Smooth muscle cell (in vitro differentiated cells): ENCODE results near the gene ZNF708. TPM values are rescaled to one million over a fixed set of nuclear protein-coding genes. Genes with fewer than 3 reads are reported as not detected.

Source experiments
- DNase-seq: peaks from one replicate; lab custom pipeline; 2025; ENCODE audit not compliant: unreplicated experiment; lab: John Stamatoyannopoulos, UW
- H2AFZ ChIP-seq: fragments of 200-600 bp; sonication (generic); 2 replicates; pipeline ENCODE4 v1.6.0; 2016; ENCODE audit warnings: antibody characterized with exemption, low read depth, mild to moderate bottlenecking
- H3F3A ChIP-seq: fragments of 200-600 bp; sonication (generic); 2 replicates; pipeline ENCODE4 v1.6.0; 2017; ENCODE audit warnings: antibody characterized with exemption, low read depth
- H3K27ac ChIP-seq: fragments of 200-600 bp; sonication (generic); 2 replicates; pipeline ENCODE4 v1.5.1; 2016; ENCODE audit warnings: low read depth, mild to moderate bottlenecking
- H3K27me3 ChIP-seq: fragments of 200-600 bp; sonication (generic); 2 replicates; pipeline ENCODE4 v1.6.1; 2016; ENCODE audit warnings: low read depth, mild to moderate bottlenecking
- H3K36me3 ChIP-seq: fragments of 200-600 bp; sonication (generic); 2 replicates; pipeline ENCODE4 v1.5.1; 2016; ENCODE audit warnings: low read depth
- H3K4me1 ChIP-seq: fragments of 200-600 bp; sonication (generic); 2 replicates; pipeline ENCODE4 v1.5.1; 2016; ENCODE audit warnings: low read depth
- H3K4me2 ChIP-seq: fragments of 200-600 bp; sonication (generic); 2 replicates; pipeline ENCODE4 v1.6.0; 2016; ENCODE audit warnings: mild to moderate bottlenecking
- H3K4me3 ChIP-seq: fragments of 200-600 bp; sonication (generic); 2 replicates; pipeline ENCODE4 v1.5.1; 2016; ENCODE audit warnings: mild to moderate bottlenecking
- H3K79me2 ChIP-seq: fragments of 200-600 bp; sonication (generic); 2 replicates; pipeline ENCODE4 v1.6.0; 2016; ENCODE audit warnings: low read depth, mild to moderate bottlenecking
- H3K9ac ChIP-seq: fragments of 200-600 bp; sonication (generic); 2 replicates; pipeline ENCODE4 v1.6.0; 2016; ENCODE audit warnings: low read depth
- H3K9me3 ChIP-seq: fragments of 200-600 bp; sonication (generic); replicated peaks from 2 replicates; pipeline ENCODE4 v1.5.1; 2016; ENCODE audit warnings: low read depth
- H4K20me1 ChIP-seq: fragments of 200-600 bp; sonication (generic); 2 replicates; pipeline ENCODE4 v1.6.0; 2016; ENCODE audit warnings: low read depth
- WGBS: methylation state at CpG from one replicate; pipeline ENCODE4 v1.1.7; 2016; ENCODE audit warnings: low lambda C conversion rate; 5-methylcytosine and 5-hydroxymethylcytosine counted together
- polyA plus RNA-seq: library from polyadenylated mRNA; unstranded; fragments of >200 nt; fragmentation: Nextera tagmentation; extraction: Ambion mirVana; gene quantifications from 2 replicates; pipeline ENCODE4 v1.2.1, GENCODE V29; 2016
- total RNA-seq: library from RNA; depleted of rRNA; stranded (reverse); fragments of >200 nt; gene quantifications from 2 replicates; pipeline ENCODE4 v1.2.3, GENCODE V29; 2014
- TF ChIP-seq, protein P1 (sequence below): fragments of 200-600 bp; sonication (generic); IDR thresholded peaks from 2 replicates; pipeline ENCODE4 v1.5.1; 2017; ENCODE audit warnings: borderline replicate concordance, mild to moderate bottlenecking, antibody characterized with exemption; ENCODE audit not compliant: insufficient read depth, poor library complexity, severe bottlenecking

ZNF708 gene
- total and polyA plus RNA-seq, 2 experiments from 2014 or later, result 0.65 to 12.1 TPM

DNA sequence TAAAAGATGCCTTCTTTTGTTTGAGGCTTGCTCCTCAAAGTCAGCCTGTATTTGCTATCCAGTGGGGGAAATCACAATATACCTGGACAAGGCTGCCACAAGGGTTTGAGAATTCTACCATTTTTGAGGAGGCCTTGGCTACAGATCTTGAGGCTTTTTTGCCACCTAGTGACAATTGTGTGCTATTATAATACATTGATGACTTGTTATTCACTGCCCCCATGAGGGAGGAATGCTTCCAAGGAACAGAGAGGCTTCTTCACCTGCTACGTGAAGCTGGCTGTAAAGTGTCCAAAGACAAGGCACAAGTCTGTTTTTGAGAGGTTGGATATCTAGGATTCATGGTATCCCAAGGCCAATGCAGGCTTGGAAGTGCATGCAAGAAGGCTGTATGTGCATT, 72.5 kb downstream of the ZNF708 start:
- no peak for DNase-seq
- H3K36me3 ChIP-seq, result no peaks in the 10 kb centered on the region
- H3K4me2 ChIP-seq, result no peak overlapping the region
- no peaks in the 10 kb centered on the region for H4K20me1 ChIP-seq
- no peak overlapping the region for H3K9ac ChIP-seq
- H3K79me2 ChIP-seq, result no peaks in the 10 kb centered on the region
- no peaks in the 10 kb centered on the region for H3F3A ChIP-seq
- H3K27ac ChIP-seq, result no peak overlapping the region
- H3K9me3 ChIP-seq, result no peaks in the 10 kb centered on the region
- H3K4me1 ChIP-seq, result no peaks in the 10 kb centered on the region
- H2AFZ ChIP-seq, result no peak overlapping the region
- TF ChIP-seq, protein P1, sequence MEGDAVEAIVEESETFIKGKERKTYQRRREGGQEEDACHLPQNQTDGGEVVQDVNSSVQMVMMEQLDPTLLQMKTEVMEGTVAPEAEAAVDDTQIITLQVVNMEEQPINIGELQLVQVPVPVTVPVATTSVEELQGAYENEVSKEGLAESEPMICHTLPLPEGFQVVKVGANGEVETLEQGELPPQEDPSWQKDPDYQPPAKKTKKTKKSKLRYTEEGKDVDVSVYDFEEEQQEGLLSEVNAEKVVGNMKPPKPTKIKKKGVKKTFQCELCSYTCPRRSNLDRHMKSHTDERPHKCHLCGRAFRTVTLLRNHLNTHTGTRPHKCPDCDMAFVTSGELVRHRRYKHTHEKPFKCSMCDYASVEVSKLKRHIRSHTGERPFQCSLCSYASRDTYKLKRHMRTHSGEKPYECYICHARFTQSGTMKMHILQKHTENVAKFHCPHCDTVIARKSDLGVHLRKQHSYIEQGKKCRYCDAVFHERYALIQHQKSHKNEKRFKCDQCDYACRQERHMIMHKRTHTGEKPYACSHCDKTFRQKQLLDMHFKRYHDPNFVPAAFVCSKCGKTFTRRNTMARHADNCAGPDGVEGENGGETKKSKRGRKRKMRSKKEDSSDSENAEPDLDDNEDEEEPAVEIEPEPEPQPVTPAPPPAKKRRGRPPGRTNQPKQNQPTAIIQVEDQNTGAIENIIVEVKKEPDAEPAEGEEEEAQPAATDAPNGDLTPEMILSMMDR, result no peak
- no peaks in the 10 kb centered on the region for H3K27me3 ChIP-seq
- WGBS, result 67% methylated on average over 1 of the region's 1 CpG
- H3K4me3 ChIP-seq, result no peak overlapping the region

Other genes with a start within 250 kb of the ZNF708 start
- 15.3 and 15.4 TPM in 2 replicates for gene ZNF714, start 247.2 kb downstream of the ZNF708 start, total RNA-seq
- gene ZNF714, start 247.2 kb downstream of the ZNF708 start, polyA plus RNA-seq, result 8.0 and 8.7 TPM in 2 replicates
- gene ZNF431, start 187.4 kb downstream of the ZNF708 start, total RNA-seq, result 13.9 and 14.7 TPM in 2 replicates
- 5.2 and 9.2 TPM in 2 replicates for gene ZNF431, start 187.4 kb downstream of the ZNF708 start, polyA plus RNA-seq
- gene ZNF738, start 29.6 kb upstream of the ZNF708 start, total RNA-seq, result 11.0 and 13.7 TPM in 2 replicates
- gene ZNF738, start 29.6 kb upstream of the ZNF708 start, polyA plus RNA-seq, result 8.5 and 13.4 TPM in 2 replicates
- 20.3 and 23.9 TPM in 2 replicates for gene ZNF493, start 67.7 kb upstream of the ZNF708 start, total RNA-seq
- gene ZNF493, start 67.7 kb upstream of the ZNF708 start, polyA plus RNA-seq, result 2.6 and 8.2 TPM in 2 replicates
- gene ZNF429, start 176.2 kb upstream of the ZNF708 start, total RNA-seq, result 7.8 and 9.8 TPM in 2 replicates
- 9.2 and 10.4 TPM in 2 replicates for gene ZNF429, start 176.2 kb upstream of the ZNF708 start, polyA plus RNA-seq